T-cell (primary cell): Measurements from ENCODE around the gene MAPKAP1. TPM values are rescaled to one million over a fixed set of nuclear protein-coding genes. Genes with fewer than 3 reads are reported as not detected.

Experiments
- ATAC-seq, 4 experiments: fragments of 200-7000 bp in 3 of 4; fragments of 150-1000 bp in 1 of 4; cut with Tn5 transposase; replicated peaks in 1 of 4; 1 replicate in 3 of 4; 2 replicates in 1 of 4; pipeline ENCODE4 v1.10.0; 2021; ENCODE audit warnings: moderate library complexity in 3 of 4, mild to moderate bottlenecking in 2 of 4, moderate number of reproducible peaks in 1 of 4
- CTCF ChIA-PET, 2 donors: fragments of 300-600 bp; sonication (Branson Sonifier 250); formaldehyde crosslinking; loops; one replicate each; lab custom pipeline; 2022; ENCODE audit warnings: antibody characterized with exemption in 2 of 2; lab: Charles Lee
- POLR2A ChIA-PET, 2 donors: fragments of 300-600 bp; sonication (Branson Sonifier 250); formaldehyde crosslinking; loops; one replicate each; lab custom pipeline; 2022; ENCODE audit warnings: antibody characterized with exemption in 2 of 2; lab: Charles Lee
- DNase-seq, 35 experiments: peaks; one replicate each; pipeline versions ENCODE4 v3.0.0 to v3.0.0-alpha.2; 2013 to 2023
- H3K27ac ChIP-seq: one replicate; pipeline ENCODE4 v1.5.1; 2013; ENCODE audit warnings: low read length
- H3K27me3 ChIP-seq, 2 experiments: replicated peaks in 1 of 2; 1 replicate in 1 of 2; 2 replicates in 1 of 2; pipeline versions ENCODE4 v1.6.1 to v1.7.0; 2013; ENCODE audit warnings: low read length in 1 of 2, mixed read lengths in 1 of 2; ENCODE audit not compliant: control insufficient read depth in 2 of 2, insufficient read depth in 2 of 2; ENCODE audit errors: extremely low read depth in 1 of 2
- H3K36me3 ChIP-seq, 2 donors: 1 replicate in 1 of 2; 2 replicates in 1 of 2; pipeline versions ENCODE4 v1.6.1 to v1.7.0; 2013; ENCODE audit warnings: low read length in 1 of 2; ENCODE audit not compliant: control insufficient read depth in 2 of 2, insufficient read depth in 1 of 2; ENCODE audit errors: extremely low read depth in 1 of 2
- H3K4me1 ChIP-seq, 2 experiments: 1 replicate in 1 of 2; 2 replicates in 1 of 2; pipeline versions ENCODE4 v1.6.1 to v1.7.0; 2013; ENCODE audit warnings: low read length in 2 of 2, mixed read lengths in 1 of 2; ENCODE audit not compliant: insufficient read depth in 2 of 2, control insufficient read depth in 1 of 2; ENCODE audit errors: extremely low read depth in 1 of 2
- H3K4me3 ChIP-seq, 2 donors: 1 replicate in 1 of 2; 2 replicates in 1 of 2; pipeline versions ENCODE4 v1.5.1 to v1.7.0; 2013; ENCODE audit warnings: mild to moderate bottlenecking in 2 of 2, low read length in 1 of 2, moderate library complexity in 1 of 2; ENCODE audit not compliant: control insufficient read depth in 1 of 2; ENCODE audit errors: extremely low read depth in 1 of 2
- H3K9me3 ChIP-seq: 2 replicates; pipeline ENCODE4 v1.7.0; 2013
- H3K27ac Mint-ChIP-seq, 2 donors: one replicate each; pipeline ENCODE4 v1.8.0; 2020 to 2021; ENCODE audit warnings: mild to moderate bottlenecking in 2 of 2, mixed read lengths in 2 of 2
- H3K27me3 Mint-ChIP-seq, 2 donors: one replicate each; pipeline ENCODE4 v1.8.0; 2021 to 2022; ENCODE audit warnings: mixed read lengths in 2 of 2
- H3K36me3 Mint-ChIP-seq: one replicate; pipeline ENCODE4 v1.8.0; 2021; ENCODE audit warnings: mixed read lengths
- H3K4me1 Mint-ChIP-seq, 3 donors: one replicate each; pipeline ENCODE4 v1.8.0; 2020 to 2022; ENCODE audit warnings: mixed read lengths in 3 of 3, mild to moderate bottlenecking in 1 of 3
- H3K4me3 Mint-ChIP-seq, 3 donors: one replicate each; pipeline ENCODE4 v1.8.0; 2020 to 2022; ENCODE audit warnings: mild to moderate bottlenecking in 3 of 3, mixed read lengths in 3 of 3, moderate library complexity in 3 of 3
- H3K9me3 Mint-ChIP-seq, 3 donors: one replicate each; pipeline ENCODE4 v1.8.0; 2020 to 2022; ENCODE audit warnings: mixed read lengths in 3 of 3
- WGBS: methylation state at CpG from one replicate; pipeline ENCODE4 v1.1.5; 2013; ENCODE audit warnings: missing lambda C conversion rate; ENCODE audit not compliant: insufficient coverage; 5-methylcytosine and 5-hydroxymethylcytosine counted together
- total RNA-seq, 35 experiments: library from RNA in 6 of 35; stranded (reverse) in 6 of 35; fragments of 120-200 nt in 1 of 35; gene quantifications; one replicate each; pipeline versions ENCODE4 v1.2.1 to v1.2.4 and lab custom pipeline; 2013 to 2026

The MAPKAP1 gene
- total RNA-seq, 5 donors from 2014 or later (not counting 1 experiment from before 2014, with no cell fraction given) = 50.2 to 60.3 (median 55.6) TPM

DNA sequence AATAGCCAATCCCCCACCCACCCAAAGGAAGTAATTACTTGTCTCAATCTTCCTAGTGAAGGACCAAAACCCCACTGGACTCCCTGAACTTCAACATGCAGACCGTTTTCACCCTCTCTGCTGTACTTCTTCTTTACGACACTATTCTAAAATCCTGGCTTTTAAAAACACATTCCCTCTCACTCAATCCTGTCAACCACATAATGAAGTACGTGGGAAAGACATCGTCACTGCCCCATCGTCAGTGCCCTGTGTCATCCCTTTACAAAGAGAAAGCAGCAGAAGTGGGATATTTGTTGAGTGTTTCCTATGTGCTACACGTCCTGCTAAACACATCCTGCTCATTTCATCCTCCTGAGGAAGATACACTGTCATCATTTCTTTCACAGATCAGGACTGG, 54.2 kb downstream of the MAPKAP1 start:
- no peaks in the 10 kb centered on the region for H3K9me3 Mint-ChIP-seq
- H3K4me1 Mint-ChIP-seq = peaks cover 40 to 55% (median 40%) of the 10 kb centered on the region in 3 donors
- WGBS = 94% methylated on average over 2 of the region's 6 CpGs
- H3K36me3 ChIP-seq = peaks cover 0 to 6% of the 10 kb centered on the region in 2 donors
- H3K4me3 Mint-ChIP-seq = no peak overlapping the region
- H3K27ac ChIP-seq = no peak overlapping the region
- ATAC-seq (no peak), DNase-seq (no peak)
- peaks cover under 1 to 3% of the 10 kb centered on the region in 2 experiments for H3K4me1 ChIP-seq
- ChIA-PET CTCF (no interaction called here), POLR2A (no interaction called here)
- H3K4me3 ChIP-seq = no peak overlapping the region
- no peak overlapping the region for H3K27ac Mint-ChIP-seq
- H3K9me3 ChIP-seq = no peaks in the 10 kb centered on the region
- no peaks in the 10 kb centered on the region for H3K27me3 ChIP-seq
- peaks cover 48% of the 10 kb centered on the region for H3K36me3 Mint-ChIP-seq
- H3K27me3 Mint-ChIP-seq = no peaks in the 10 kb centered on the region

DNA sequence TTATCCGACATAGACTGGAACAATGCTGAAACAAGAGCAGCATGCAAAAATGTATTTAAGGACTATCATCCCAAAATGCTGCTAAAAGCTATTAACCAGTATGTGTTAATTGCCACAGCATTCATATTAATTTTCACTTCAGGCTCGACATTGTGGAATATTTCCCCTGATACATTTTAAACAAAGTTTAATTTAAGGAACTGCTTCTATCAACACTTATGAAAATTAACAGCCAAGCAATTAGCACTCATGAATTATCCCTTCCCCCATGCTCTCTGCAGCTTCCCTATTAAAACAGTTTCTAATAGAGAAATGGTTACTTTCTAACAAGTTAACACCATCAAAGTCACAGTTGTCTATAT, 54.8 kb downstream of the MAPKAP1 start:
- peaks cover 6 to 7% of the 10 kb centered on the region in 2 experiments for H3K4me1 ChIP-seq
- Mint-ChIP-seq H3K9me3 (no peaks in the 10 kb centered on the region), H3K4me3 (no peak overlapping the region), H3K27me3 (no peaks in the 10 kb centered on the region), H3K27ac (no peak overlapping the region), H3K4me1 (peaks cover 42 to 56% (median 45%) of the 10 kb centered on the region in 3 donors), H3K36me3 (peaks cover 43% of the 10 kb centered on the region)
- CTCF ChIA-PET = interaction anchor here in 1 of 2 donors (0.6 kb wide), 1 partner anchor 68 kb away, joined by 3 read pairs; no protein-coding TSS in a partner anchor
- H3K27ac ChIP-seq = no peak overlapping the region
- ATAC-seq (no peak), DNase-seq (no peak)
- H3K4me3 ChIP-seq = no peak overlapping the region
- POLR2A ChIA-PET = no interaction called here
- no peaks in the 10 kb centered on the region for H3K27me3 ChIP-seq
- WGBS = 100% methylated on average over 1 of the region's 2 CpGs
- H3K9me3 ChIP-seq = no peaks in the 10 kb centered on the region
- H3K36me3 ChIP-seq = peaks cover 0 to 3% of the 10 kb centered on the region in 2 donors

DNA sequence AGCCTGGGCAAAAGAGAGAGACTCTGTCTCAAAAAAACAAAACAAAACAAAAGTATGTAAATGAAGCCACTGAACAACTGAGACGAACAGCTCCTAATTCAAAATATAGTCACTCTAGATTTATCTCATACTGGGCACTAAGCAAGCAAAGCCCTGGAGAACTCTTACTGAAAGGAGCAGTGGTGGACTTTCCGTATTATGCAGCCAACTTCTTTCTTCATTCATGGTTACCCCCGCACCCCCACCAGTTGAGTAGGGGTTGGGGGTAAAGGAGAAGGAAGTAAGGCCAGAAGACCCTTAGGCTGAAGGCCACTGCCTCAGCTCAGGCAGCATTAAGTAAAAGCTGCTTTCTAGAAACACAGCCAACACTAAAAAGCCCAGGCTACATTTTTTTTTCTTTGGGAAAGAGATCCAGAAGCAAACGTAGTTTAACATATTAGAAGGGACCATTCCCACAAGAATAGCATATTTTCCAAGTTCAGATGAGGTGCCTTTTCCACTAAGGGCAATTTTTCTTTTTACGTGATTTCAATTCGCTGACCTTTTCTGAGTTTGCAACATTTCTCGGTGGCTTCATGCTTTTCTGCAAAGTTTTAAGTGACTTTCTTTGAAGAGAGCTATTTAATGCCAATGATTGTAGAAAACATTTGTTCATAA, 55.3 kb downstream of the MAPKAP1 start:
- Histone ChIP-seq H3K4me1 (peaks cover 7 to 9% of the 10 kb centered on the region in 2 experiments), H3K27ac (no peak overlapping the region), H3K27me3 (no peaks in the 10 kb centered on the region), H3K36me3 (peaks cover 0 to 3% of the 10 kb centered on the region in 2 donors), H3K4me3 (no peak overlapping the region), H3K9me3 (no peaks in the 10 kb centered on the region)
- no CpG with 5 or more reads among the region's 7 CpGs for WGBS
- H3K9me3 Mint-ChIP-seq = no peaks in the 10 kb centered on the region
- ChIA-PET CTCF (interaction anchor here in 1 of 2 donors (0.6 kb wide), 1 partner anchor 68 kb away, joined by 3 read pairs; no protein-coding TSS in a partner anchor), POLR2A (no interaction called here)
- H3K36me3 Mint-ChIP-seq = peaks cover 40% of the 10 kb centered on the region
- peaks cover 47 to 61% (median 50%) of the 10 kb centered on the region in 3 donors for H3K4me1 Mint-ChIP-seq
- no peaks in the 10 kb centered on the region for H3K27me3 Mint-ChIP-seq
- DNase-seq (no peak), ATAC-seq (no peak)
- no peak overlapping the region for H3K4me3 Mint-ChIP-seq
- H3K27ac Mint-ChIP-seq = no peak overlapping the region

DNA sequence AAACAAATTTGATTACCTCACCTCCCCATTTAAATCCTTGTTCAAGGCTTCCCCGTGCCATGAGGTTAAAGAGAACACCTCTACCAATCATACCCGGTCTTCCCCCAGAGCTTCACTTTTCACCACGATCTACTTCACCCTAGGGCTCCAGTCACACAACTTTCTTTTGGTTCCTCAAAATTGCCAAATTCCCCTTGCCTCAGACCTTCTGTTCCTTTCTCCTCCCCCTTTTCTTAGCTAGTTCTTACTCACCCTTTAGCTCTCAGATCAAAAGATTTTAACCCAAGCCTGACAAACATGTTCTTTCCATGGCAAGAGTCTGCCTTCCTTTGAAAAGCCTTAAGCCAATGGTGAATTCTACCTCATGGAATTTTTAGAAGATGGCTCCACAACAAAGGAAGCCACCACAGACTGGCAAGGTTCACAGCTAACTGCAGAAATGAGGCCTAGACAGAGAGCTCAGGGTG, 56.7 kb downstream of the MAPKAP1 start:
- Mint-ChIP-seq H3K27ac (peak overlapping the region; percentile 1 to 69), H3K4me3 (no peak overlapping the region), H3K9me3 (no peaks in the 10 kb centered on the region), H3K4me1 (peaks cover 57 to 69% (median 59%) of the 10 kb centered on the region in 3 donors), H3K36me3 (peaks cover 29% of the 10 kb centered on the region), H3K27me3 (no peaks in the 10 kb centered on the region)
- WGBS = 39% methylated on average over 3 of the region's 3 CpGs
- H3K27me3 ChIP-seq = no peaks in the 10 kb centered on the region
- ChIA-PET CTCF (interaction anchor here in 1 of 2 donors (0.6 kb wide), 1 partner anchor 640 kb away, joined by 5 read pairs; no protein-coding TSS in a partner anchor), POLR2A (no interaction called here)
- peak in 1 of 35 experiments; percentile 16 for DNase-seq
- peak in 2 of 4 experiments; percentile 19 to 49 for ATAC-seq
- no peaks in the 10 kb centered on the region for H3K36me3 ChIP-seq
- H3K4me3 ChIP-seq = no peak overlapping the region
- no peaks in the 10 kb centered on the region for H3K9me3 ChIP-seq
- peaks cover 14 to 16% of the 10 kb centered on the region in 2 experiments for H3K4me1 ChIP-seq
- H3K27ac ChIP-seq = no peak overlapping the region

DNA sequence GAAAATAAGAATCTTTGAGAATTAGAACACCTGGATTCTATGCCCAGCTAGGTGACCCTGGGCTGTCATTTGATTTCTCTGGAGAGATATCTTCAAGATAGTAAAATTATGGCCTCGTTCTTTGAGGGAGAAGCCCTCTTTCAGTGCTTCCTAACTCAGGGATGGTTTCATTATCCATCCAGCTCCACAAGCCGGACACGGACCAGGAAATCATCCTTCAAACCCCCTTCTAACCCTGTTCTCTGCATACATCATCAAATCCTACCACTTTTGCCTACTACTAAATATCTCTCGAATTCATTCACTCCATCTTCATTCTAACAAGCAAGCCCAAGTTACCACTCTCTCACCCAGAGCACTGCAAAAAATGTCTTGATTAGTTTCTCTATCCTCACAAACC, 57.2 kb downstream of the MAPKAP1 start:
- Histone ChIP-seq H3K36me3 (no peaks in the 10 kb centered on the region), H3K27ac (no peak overlapping the region), H3K4me3 (no peak overlapping the region), H3K27me3 (no peaks in the 10 kb centered on the region), H3K9me3 (no peaks in the 10 kb centered on the region), H3K4me1 (peaks cover 16 to 18% of the 10 kb centered on the region in 2 experiments)
- ChIA-PET POLR2A (interaction anchor here (0.6 kb wide), 2 partner anchors 57 to 67 kb away, joined by 5 to 6 read pairs; partner anchors contain the start of gene MAPKAP1 (in 1 of the 2)), CTCF (interaction anchor here in 1 of 2 donors (0.6 kb wide), 1 partner anchor 73 kb away, joined by 5 read pairs; no protein-coding TSS in a partner anchor)
- Mint-ChIP-seq H3K4me1 (peaks cover 61 to 74% (median 63%) of the 10 kb centered on the region in 3 donors), H3K9me3 (no peaks in the 10 kb centered on the region), H3K27me3 (no peaks in the 10 kb centered on the region), H3K27ac (peak overlapping the region; percentile 1 to 69), H3K4me3 (no peak overlapping the region), H3K36me3 (peaks cover 31% of the 10 kb centered on the region)
- DNase-seq = no peak
- WGBS = 90% methylated on average over 4 of the region's 4 CpGs
- ATAC-seq = no peak

DNA sequence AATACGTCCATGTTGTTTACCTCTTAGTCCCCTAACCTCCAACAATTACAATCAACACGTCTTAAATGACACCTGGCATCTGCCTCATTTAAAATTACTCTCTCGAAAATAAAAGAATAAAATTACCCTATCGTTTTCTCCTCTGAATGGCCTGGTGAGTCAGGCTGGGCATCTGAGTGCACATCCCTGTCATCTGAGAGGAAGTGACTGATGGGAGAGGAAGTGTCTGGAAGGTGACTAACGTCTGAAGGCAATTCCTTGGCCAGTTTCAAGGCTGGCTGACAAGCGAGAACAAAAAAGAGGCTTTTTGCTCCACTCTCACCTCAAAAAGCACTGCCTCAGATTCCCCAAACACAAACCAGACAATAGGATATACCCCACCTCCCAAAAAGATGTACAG, 57.7 kb downstream of the MAPKAP1 start:
- ATAC-seq (peak in 1 of 4 experiments; percentile 24), DNase-seq (peak in 1 of 35 experiments; percentile 21)
- peaks cover 31% of the 10 kb centered on the region for H3K36me3 Mint-ChIP-seq
- Histone ChIP-seq H3K27me3 (no peaks in the 10 kb centered on the region), H3K4me3 (no peak overlapping the region), H3K27ac (no peak overlapping the region), H3K9me3 (no peaks in the 10 kb centered on the region), H3K4me1 (peaks cover 18% of the 10 kb centered on the region in 2 experiments), H3K36me3 (no peaks in the 10 kb centered on the region)
- ChIA-PET POLR2A (interaction anchor here (0.6 kb wide), 2 partner anchors 58 to 67 kb away, joined by 5 to 6 read pairs; partner anchors contain the start of gene MAPKAP1 (in 1 of the 2)), CTCF (interaction anchor here in 1 of 2 donors (0.6 kb wide), 1 partner anchor 73 kb away, joined by 5 read pairs; no protein-coding TSS in a partner anchor)
- WGBS = no CpG with 5 or more reads among the region's 6 CpGs
- H3K4me1 Mint-ChIP-seq = peaks cover 66 to 74% (median 67%) of the 10 kb centered on the region in 3 donors
- peak overlapping the region in 1 of 2 donors; percentile 54 for H3K27ac Mint-ChIP-seq
- H3K9me3 Mint-ChIP-seq = no peaks in the 10 kb centered on the region
- H3K4me3 Mint-ChIP-seq = no peak overlapping the region
- no peaks in the 10 kb centered on the region for H3K27me3 Mint-ChIP-seq
